HG03571 (cell line): Measurements from ENCODE around the gene TRNP1.
"Not testable (repeated sequence)": the region's sequence is repeated elsewhere in the genome, so short reads cannot be mapped to it uniquely, and the experiment has no call there.

Experiments
- ATAC-seq: cut with Tn5 transposase; IDR thresholded peaks from one replicate; pipeline ENCODE4 v1.9.1; 2021; ENCODE audit not compliant: unreplicated experiment

TRNP1 gene

DNA sequence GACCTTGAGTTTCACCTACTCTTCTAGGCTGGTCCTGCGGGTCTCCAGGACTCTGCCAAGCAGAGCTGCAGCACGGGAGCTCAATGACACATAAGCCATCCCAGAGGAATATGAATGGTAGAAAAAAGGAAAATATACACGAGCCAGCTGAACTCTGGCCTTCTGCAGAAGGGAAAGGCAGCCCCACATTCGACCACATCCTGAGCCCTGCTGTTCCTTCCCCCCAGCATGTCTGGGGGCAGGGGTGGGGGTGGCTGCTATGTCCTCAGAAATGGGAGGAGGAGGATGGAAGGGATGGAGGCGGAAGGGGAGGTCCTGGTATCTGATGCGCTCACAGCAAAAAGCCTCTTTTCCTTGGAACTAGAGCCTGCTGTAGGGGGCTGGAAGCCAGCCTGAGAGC is 21.1 kb upstream of the TRNP1 start:
- ATAC-seq, result no peak

GRCh38 chr1:26972821-26973220 is 20.7 kb upstream of the TRNP1 start:
- ATAC-seq, result no peak

DNA sequence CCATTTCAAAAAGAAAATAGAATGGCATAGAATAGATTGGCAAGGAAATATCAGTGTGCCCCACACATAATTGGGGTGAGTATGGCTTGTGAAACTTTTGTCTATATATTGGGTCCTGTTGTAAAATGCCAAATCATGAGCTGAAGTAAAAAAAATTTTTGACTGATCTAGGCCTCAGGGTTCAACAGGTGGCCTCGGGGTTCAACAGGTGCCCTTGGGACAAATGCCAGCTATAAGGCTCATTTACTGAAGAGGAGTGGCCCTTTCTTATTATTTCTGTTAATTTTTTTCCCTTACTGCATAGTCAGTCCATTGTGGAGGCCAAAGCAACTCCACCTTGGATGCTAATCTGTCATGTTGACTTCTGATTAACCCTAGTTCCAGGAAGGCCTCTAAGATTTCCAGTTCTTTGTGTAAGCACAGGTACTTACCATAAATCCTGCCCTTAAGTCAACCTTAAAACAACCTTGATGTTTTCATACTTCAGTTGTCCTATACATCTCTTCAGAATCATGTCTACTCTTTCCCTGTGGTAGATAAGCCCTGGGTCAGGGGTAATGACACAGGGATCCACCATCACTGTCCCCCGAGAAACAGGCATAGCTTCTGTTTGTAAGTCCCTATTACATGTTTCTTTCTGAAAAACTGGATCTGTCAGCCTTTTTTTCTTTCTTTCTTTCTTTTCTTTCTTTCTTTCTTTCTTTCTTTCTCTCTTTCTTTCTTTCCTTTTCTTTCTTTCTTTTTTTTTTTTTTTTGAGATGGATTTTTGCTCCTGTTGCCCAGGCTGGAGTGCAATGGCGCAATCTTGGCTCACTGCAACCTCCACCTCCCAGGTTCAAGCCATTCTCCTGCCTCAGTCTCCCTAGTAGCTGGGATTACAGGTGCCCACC is 16.6 kb upstream of the TRNP1 start:
- no peak for ATAC-seq

- ATAC-seq, result no peak
Measured at GRCh38 chr1:26978901-26979300, 14.6 kb upstream of the TRNP1 start.

GRCh38 chr1:26981146-26981846 is 12.2 kb upstream of the TRNP1 start:
- ATAC-seq, result no peak

- ATAC-seq, result no peak
Measured at GRCh38 chr1:26983863-26984262, 9.6 kb upstream of the TRNP1 start.

DNA sequence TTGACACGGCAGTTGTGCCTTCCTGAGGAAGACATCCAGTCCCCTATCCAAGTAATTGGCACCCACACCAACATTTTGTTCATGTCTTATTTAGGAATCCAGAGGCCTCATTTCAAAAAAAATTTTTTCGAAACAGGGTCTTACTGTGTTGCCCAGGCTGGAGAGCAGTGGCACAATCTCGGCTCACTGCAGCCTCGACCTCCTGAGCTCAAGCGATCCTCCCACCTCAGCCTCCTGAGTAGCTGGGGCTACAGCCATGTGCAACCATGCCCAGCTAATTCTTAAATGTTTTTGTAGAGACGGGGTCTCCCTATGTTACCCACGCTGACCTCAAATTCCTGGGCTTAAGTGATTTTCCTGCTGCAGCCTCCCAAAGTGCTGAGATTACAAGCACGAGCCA is 9.2 kb upstream of the TRNP1 start:
- ATAC-seq, result no peak

GRCh38 chr1:26986658-26987057 is 6.8 kb upstream of the TRNP1 start:
- no peak for ATAC-seq

DNA sequence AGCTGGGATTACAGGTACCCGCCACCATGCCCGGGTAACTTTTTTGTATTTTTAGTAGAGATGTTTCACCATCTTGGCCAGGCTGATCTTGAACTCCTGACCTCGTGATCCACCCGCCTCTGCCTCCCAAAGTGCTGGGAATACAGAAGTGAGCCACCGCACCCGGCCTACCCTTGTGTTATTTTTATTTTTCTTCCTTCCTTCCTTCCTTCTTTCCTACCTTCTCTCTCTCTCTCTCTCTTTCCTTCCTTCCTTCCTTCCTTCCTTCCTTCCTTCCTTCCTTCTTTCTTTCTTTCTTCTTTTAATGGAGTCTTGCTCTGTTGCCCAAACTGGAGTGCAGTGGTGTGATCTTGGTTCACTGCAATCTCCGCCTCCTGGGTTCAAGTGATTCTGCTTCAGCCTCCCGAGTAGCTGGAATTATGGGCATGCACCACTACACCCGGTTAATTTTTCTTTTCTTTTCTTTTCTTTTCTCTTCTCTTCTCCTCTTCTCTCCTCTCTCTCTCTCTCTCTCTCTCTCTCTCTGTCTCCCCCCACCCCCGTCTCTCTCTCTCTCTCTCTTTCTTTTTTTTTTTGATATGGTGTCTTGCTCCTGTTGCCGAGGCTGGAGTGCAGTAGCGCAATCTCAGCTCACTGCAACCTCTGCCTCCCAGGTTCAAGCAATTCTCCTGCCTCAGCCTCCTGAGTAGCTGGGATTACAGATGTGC is 3.9 kb upstream of the TRNP1 start:
- ATAC-seq, result not testable (repeated sequence)

GRCh38 chr1:26991310-26992116 is 2.0 kb upstream of the TRNP1 start:
- no peak for ATAC-seq

GRCh38 chr1:26994020-26994786 is 711 bp downstream of the TRNP1 start:
- no peak for ATAC-seq

DNA sequence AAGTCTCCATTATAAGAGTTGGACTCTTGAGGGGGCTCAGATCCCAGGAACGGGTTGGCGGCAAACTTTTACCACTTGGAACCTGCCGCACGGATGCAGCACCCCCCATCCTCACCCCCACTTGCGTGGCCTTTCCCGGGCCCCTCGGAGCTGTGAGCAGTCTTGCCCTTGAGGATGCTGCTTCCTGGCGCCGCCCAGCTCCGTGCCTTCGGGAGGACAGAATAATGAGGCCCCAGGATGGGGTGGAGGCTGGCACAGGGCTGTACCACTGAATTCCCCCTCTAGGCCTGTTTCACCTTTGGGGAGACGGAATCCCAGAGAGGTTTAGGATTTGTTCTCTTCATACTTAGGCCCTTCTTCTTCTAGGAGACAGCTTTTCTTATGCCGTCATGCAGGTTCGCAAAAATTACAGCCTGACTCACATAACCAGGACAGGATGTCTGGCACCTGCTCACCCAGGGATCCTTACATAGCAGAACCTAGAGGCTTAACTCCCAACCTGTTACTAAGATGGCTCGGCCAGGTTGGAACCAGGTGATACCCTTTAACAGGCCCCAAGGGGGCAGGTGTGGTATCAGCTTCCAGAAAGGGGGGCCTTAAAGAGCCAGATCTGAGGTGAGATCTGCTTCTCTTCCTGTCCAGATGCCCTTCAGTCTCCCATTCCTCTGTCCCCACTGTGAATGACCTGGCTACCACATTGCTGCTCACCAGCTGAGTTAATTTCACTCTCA is 1.5 kb downstream of the TRNP1 start:
- ATAC-seq, result no peak

DNA sequence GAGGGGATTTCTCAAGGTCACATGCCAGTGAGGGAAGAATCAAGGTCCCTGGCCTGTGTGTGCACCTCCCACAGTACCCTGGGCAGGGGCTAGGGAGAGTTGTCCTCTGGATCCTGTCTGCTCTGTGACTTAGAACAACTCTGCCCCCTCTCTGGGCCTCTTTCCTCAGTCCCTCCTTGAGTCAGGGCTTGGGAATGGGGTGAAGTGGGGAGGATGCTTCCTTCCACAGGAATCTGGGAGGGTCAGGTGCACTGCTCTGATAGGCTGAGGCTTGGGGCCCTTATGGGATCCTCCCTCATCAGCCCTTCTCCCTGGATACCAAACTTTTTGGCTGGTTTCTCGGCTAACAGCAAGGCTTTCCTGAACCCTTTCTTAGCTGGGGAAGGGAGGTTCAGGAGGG is 2.5 kb downstream of the TRNP1 start:
- ATAC-seq, result no peak

DNA sequence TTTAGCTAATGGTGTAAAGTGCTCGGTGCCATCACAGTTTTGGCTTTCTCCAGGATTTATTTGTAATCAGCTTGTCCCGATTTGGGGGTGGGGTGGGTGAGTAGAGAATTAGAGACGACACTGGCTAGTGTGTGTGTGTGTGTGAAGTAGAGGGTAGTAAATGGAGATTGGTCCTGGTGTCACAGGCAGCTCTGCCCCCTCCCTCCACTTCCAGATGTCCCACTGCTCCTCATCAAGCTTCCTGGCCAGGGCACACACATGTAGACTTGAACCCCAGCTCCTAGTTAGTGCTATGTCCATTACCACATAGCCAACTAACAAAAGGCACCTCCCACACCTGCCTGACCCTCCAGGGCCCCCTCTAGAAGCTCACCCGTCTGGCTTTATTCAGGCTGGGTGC is 3.2 kb downstream of the TRNP1 start:
- ATAC-seq, result no peak

- ATAC-seq, result no peak
Measured at GRCh38 chr1:26998429-26999300, 5.2 kb downstream of the TRNP1 start.

DNA sequence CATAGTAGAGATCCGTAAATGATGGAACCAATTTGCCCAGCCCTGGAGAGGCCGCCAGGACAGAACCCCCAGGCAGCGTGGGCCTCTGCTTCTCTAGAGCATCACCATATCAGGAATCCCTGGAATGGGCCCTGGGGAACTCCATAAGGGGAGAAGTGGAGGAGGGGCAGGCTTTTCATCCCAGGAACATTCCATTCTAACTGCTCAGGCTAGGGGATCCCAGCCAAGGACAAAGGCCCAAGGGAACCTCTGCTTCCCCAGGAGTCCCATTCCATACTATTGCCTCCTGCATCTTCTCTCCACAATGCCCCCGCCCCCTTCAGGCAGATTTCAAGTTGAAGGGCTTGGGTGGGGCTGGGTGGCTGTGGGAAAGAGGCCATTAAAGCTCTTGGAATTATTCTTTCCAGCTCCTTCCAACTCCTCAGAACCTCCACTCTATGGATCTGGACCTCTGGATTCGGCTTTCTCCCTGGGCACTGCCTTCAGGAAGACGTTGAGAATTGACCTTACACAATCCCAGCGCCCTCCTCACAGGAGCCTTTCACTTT is 6.0 kb downstream of the TRNP1 start:
- no peak for ATAC-seq

DNA sequence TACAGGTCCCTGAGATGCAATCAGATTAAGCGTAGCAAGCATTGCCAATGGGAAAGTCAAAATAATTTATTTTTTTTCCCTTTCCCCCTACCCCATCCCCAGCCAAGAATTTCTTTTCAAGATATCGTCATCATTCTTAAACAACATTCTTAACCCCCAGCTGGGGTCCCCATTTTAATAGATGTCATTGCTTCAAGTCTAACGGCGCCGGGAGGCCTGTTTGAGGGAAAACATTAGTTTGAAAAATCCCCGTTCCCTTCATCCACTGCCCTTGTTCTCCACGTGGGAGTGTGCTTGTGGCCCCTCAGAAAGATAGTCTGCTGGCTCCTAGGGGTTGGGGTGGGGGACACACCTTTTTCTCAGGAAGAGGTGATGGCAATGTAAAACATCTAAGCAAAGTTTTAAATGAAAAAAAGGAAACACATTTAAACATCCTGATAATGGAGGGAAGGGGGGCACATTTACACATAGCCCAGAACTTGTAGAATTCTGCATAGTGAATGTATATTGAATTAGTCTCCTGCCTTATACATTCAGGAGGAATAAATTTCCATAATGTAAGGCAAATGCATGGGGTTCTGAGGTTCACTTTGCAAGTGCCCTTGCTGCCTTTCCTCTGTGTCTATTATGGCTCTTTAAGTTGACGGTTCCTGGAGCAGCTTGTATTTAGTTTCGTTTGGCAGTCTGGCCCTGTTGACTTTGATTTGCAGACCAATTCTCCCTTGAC is 6.8 kb downstream of the TRNP1 start:
- no peak for ATAC-seq
